WTC11 (cell line): Measurements from ENCODE around the gene CYP27C1. TPM values are rescaled to one million over a fixed set of nuclear protein-coding genes. Genes with fewer than 3 reads are reported as not detected.
A peak's percentile ranks its signal among the peaks of the same experiment; 100 is the strongest.

Source experiments
- ATAC-seq: fragments of 200-7000 bp; cut with Tn5 transposase; 2 replicates; pipeline ENCODE4 v1.10.0; 2021; ENCODE audit warnings: mild to moderate bottlenecking, moderate library complexity
- CTCF ChIA-PET: fragments of 300-600 bp; sonication (Branson Sonifier 250); formaldehyde crosslinking; loops from one replicate; lab custom pipeline; 2021; ENCODE audit warnings: antibody characterized with exemption; lab: Charles Lee
- POLR2A ChIA-PET: fragments of 350-600 bp; sonication (Branson Sonifier 250); formaldehyde crosslinking; loops from one replicate; lab custom pipeline; 2021; ENCODE audit warnings: antibody characterized with exemption; lab: Charles Lee
- DNase-seq: peaks from one replicate; pipeline ENCODE4 v3.0.0; 2021; ENCODE audit warnings: low spot score
- H3K27ac Mint-ChIP-seq: 2 replicates; pipeline ENCODE4 v1.8.0; 2021; ENCODE audit warnings: mixed read lengths
- H3K27me3 Mint-ChIP-seq: 2 replicates; pipeline ENCODE4 v1.8.0; 2021; ENCODE audit warnings: low read depth, mild to moderate bottlenecking, moderate library complexity, mixed read lengths
- H3K36me3 Mint-ChIP-seq: 2 replicates; pipeline ENCODE4 v1.8.0; 2021; ENCODE audit warnings: mixed read lengths
- H3K4me1 Mint-ChIP-seq: 2 replicates; pipeline ENCODE4 v1.8.0; 2022; ENCODE audit warnings: mixed read lengths
- H3K4me3 Mint-ChIP-seq: 2 replicates; pipeline ENCODE4 v1.8.0; 2021; ENCODE audit warnings: mild to moderate bottlenecking, moderate library complexity, mixed read lengths
- H3K9me3 Mint-ChIP-seq: 2 replicates; pipeline ENCODE4 v1.8.0; 2021; ENCODE audit warnings: mixed read lengths
- AFF4 ChIP-seq: sonication (generic); formaldehyde crosslinking; IDR thresholded peaks from 2 replicates; pipeline ENCODE4 v1.8.1; 2023; ENCODE audit warnings: mild to moderate bottlenecking, missing genetic modification reagents, borderline replicate concordance
- KAT7 ChIP-seq: sonication (generic); formaldehyde crosslinking; IDR thresholded peaks from 2 replicates; pipeline ENCODE4 v1.8.1; 2023; ENCODE audit warnings: missing genetic modification reagents, mild to moderate bottlenecking, borderline replicate concordance
- MLX ChIP-seq: sonication (generic); formaldehyde crosslinking; IDR thresholded peaks from 2 replicates; pipeline ENCODE4 v1.8.1; 2023; ENCODE audit warnings: mild to moderate bottlenecking, missing genetic modification reagents, moderate library complexity
- ZMAT4 ChIP-seq: fragments of 250-450 bp; sonication (Bioruptor Pico); IDR thresholded peaks from 2 replicates; pipeline ENCODE4 v1.9.0; 2021; ENCODE audit warnings: mild to moderate bottlenecking
- ZNF263 ChIP-seq: sonication (generic); formaldehyde crosslinking; IDR thresholded peaks from 2 replicates; pipeline ENCODE4 v1.8.1; 2022; ENCODE audit warnings: low read depth, mild to moderate bottlenecking, moderate library complexity, missing genetic modification reagents
- total RNA-seq: library from RNA; stranded (reverse); gene quantifications from 3 replicates; pipeline ENCODE4 v1.2.3, GENCODE V29; 2021

The CYP27C1 gene
- total RNA-seq, 1 experiment from 2014 or later = 2.4 TPM

GRCh38 chr2:127134833-127135830, 85.0 kb downstream of the CYP27C1 start:
- Mint-ChIP-seq H3K4me3 (no peak overlapping the region), H3K27me3 (0 out of 2 replicates have a peak, but pooled peaks cover 2% of the 10 kb centered on the region), H3K36me3 (no peaks in the 10 kb centered on the region; the same call in 1 of the 2 replicates), H3K27ac (no peak overlapping the region), H3K4me1 (no peaks in the 10 kb centered on the region), H3K9me3 (peaks cover 12% of the 10 kb centered on the region)
- TF ChIP-seq MLX (CRISPR knock-in tag) (no peak), ZNF263 (CRISPR knock-in tag) (no peak), ZMAT4 (CRISPR knock-in tag) (no peak)
- CTCF ChIA-PET = no interaction called here
- DNase-seq (no peak), ATAC-seq (peak; percentile 32; the same call in 1 of the 2 replicates)
- POLR2A ChIA-PET = no interaction called here

GRCh38 chr2:127134235-127134634, 85.9 kb downstream of the CYP27C1 start:
- Mint-ChIP-seq H3K4me1 (no peaks in the 10 kb centered on the region), H3K9me3 (peaks cover 5% of the 10 kb centered on the region), H3K27ac (no peak overlapping the region), H3K36me3 (no peaks in the 10 kb centered on the region; the same call in 1 of the 2 replicates), H3K4me3 (no peak overlapping the region), H3K27me3 (0 out of 2 replicates have a peak, but pooled peaks cover 2% of the 10 kb centered on the region)
- no peak for TF ChIP-seq KAT7 (CRISPR knock-in tag)
- no peak for TF ChIP-seq AFF4
- ChIA-PET CTCF (no interaction called here), POLR2A (interaction anchor here (0.7 kb wide), 1 partner anchor 15 kb away, joined by 3 read pairs; no protein-coding TSS in a partner anchor)
- DNase-seq (no peak), ATAC-seq (no peak)

Other genes with a start within 250 kb of the CYP27C1 start
- gene BIN1, start 113.1 kb downstream of the CYP27C1 start, total RNA-seq = 38.9 to 42.5 TPM (median 41.6 TPM) in 3 replicates
- gene ERCC3, start 73.8 kb upstream of the CYP27C1 start, total RNA-seq = 43.3 to 48.1 TPM (median 43.8 TPM) in 3 replicates
- gene MAP3K2, start 167.7 kb upstream of the CYP27C1 start, total RNA-seq = 26.9 to 31.7 TPM (median 31.3 TPM) in 3 replicates
- 0.30 to 0.59 TPM (median 0.39 TPM) in 3 replicates for gene PROC, start 198.1 kb upstream of the CYP27C1 start, total RNA-seq